HG03175 (cell line): ENCODE results near the gene PRKG2.
"Not testable (repeated sequence)": the region's sequence is repeated elsewhere in the genome, so short reads cannot be mapped to it uniquely, and the experiment has no call there.

ENCODE experiments used
- ATAC-seq: cut with Tn5 transposase; IDR thresholded peaks from one replicate; pipeline ENCODE4 v1.9.1; 2021; ENCODE audit warnings: mild to moderate bottlenecking, moderate library complexity; ENCODE audit not compliant: unreplicated experiment

Gene PRKG2, protein sequence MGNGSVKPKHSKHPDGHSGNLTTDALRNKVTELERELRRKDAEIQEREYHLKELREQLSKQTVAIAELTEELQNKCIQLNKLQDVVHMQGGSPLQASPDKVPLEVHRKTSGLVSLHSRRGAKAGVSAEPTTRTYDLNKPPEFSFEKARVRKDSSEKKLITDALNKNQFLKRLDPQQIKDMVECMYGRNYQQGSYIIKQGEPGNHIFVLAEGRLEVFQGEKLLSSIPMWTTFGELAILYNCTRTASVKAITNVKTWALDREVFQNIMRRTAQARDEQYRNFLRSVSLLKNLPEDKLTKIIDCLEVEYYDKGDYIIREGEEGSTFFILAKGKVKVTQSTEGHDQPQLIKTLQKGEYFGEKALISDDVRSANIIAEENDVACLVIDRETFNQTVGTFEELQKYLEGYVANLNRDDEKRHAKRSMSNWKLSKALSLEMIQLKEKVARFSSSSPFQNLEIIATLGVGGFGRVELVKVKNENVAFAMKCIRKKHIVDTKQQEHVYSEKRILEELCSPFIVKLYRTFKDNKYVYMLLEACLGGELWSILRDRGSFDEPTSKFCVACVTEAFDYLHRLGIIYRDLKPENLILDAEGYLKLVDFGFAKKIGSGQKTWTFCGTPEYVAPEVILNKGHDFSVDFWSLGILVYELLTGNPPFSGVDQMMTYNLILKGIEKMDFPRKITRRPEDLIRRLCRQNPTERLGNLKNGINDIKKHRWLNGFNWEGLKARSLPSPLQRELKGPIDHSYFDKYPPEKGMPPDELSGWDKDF

DNA sequence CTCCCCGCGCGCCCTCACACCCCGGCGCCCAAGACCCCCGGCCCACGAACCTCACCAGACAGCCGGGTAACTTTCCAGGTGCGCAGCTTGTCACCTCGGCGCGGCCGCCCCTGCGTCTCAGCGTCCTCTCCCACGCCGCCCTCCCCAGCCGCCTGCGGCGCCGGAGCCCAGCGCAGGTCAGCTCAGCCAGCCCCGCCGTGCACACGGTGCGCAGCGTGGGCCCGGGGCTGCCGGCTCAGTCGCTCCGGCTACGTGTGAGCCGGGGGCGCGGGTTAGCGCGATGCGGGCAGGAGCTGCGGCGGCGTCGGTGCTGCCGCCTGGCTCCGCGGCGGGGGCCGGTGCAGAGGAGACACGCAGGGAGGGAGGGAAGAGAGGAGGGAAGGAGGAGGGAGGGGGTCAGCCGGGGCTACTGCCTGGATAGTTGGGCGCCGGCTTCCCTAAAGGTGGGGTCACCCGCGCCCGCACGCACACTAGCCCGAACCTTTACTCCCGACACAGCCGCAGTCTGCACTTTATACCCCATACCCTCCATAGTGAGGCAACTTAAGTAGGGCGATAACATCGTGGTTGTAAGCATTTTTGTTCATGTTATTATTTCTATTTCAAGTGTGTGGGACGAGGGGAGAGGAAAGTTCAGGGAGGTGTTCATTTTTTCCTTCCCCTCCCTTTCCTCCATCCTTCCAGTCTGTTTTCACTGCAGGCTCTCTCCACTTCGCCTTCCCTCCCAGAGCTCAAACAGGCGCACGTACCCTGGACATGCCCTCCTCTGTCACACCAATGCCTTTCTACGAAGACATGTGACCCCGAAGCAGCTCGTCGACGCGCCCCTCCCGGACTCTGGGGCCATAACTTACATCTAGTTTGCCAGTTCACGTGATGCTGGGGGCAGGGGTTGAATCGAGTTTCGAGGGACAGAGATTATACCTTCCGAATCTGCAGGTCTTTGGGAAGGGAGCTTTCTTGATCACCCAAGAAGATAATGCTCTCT is at the start of gene PRKG2:
TSS of gene PRKG2 (minus strand) at position 342 of the 988 bp plus-strand sequence. CDS start 10,175 bp downstream, outside the sequence.
- ATAC-seq = no peak

DNA sequence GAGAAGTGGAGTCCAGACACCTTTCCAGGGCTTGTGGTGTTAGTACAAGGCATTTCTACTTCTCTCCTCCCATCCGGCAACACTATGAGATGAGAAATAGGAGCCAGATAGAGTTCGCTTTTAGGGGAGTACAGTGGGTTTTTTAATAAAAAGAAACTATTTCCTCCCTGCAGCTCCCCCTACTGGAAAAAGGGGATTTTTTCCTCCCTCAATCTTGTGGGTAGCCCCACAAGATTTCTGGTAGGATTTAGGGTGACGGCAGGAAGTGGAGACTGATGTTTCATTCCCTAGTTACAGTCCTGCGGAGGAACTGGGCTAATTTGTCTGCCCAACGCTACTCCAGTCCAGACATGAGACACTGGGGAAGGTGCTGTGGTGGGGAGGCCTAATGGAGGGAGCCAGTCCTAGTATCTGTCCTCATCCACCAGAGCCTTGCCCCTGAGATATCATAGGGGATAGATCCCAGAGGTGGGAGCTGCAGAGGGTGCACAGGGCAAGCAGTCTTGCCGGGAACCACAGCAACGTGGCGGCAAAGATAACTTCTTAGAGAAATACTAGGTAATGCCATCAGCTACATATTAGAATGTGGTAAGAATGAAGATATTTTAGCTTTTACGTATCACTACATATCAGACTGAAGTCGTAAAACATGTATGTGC is 45.5 kb upstream of the PRKG2 start:
- no peak for ATAC-seq

DNA sequence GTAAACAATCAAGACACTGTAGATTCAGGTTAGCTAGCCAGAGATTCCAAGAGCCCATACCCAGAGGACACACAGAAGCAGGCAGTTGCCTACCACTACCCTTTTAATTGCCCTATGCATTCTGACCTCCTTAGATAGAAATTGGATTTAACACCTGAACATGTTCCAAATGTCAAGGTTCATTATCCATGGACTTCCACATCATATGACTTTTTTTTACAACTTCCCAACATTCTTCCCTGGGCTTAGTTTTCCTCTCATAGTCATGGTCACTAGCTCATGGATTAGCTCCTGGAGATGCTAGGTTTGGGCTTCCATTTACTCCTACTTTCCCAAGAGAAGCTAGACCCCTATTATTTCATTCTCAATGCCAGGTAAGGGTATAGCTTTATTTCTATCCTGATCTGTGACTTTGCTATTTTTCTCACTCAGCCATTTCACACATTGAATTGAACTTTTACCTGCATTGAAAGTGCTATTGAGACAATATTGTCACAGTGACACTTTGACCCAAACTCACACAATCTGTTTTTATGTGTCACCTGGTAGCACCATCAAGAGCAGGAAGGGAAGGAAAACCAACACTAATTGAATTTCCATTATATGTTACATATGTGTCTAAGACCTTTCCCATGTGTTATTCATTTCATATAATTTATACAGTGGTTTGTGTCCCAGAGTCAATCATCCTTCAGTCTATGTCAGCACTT is 44.0 kb upstream of the PRKG2 start:
- no peak for ATAC-seq

DNA sequence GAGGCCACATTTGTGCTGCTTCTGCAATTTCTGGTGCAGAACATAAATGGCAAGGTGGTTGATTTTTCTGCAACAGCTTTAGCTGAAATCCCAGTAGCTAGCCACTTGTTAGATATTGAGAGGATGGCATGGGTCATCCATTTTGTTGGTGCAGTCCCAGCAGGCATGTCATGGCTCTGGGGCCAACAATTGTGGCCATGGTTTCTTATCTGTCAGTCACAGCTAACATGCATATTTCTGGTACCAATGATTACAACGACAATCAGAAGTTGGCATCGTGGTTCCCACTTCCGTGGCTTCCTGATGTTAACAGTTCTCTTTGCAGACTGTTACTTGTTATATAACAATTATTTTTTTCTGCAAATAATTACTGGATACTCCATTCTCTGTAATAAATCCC is 42.8 kb upstream of the PRKG2 start:
- ATAC-seq = no peak

DNA sequence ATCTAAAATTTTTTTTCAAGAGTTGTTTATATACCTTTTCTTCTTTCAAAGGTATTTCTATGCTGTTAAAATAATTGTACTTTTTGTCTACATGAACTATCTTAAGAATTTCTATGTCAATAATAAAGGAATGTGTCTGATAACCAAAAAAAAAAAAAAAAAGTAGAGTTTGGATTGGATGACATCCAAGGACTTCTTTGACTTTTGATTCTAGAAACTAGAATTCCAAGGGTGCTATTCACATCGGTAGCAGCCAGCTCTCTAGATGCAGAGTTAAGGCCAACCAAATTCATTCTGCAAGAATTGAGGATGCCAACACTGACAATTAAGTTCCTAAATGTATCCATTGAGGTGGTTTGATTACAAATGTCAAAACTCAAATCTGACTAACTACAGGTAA is 42.0 kb upstream of the PRKG2 start:
- ATAC-seq = no peak

DNA sequence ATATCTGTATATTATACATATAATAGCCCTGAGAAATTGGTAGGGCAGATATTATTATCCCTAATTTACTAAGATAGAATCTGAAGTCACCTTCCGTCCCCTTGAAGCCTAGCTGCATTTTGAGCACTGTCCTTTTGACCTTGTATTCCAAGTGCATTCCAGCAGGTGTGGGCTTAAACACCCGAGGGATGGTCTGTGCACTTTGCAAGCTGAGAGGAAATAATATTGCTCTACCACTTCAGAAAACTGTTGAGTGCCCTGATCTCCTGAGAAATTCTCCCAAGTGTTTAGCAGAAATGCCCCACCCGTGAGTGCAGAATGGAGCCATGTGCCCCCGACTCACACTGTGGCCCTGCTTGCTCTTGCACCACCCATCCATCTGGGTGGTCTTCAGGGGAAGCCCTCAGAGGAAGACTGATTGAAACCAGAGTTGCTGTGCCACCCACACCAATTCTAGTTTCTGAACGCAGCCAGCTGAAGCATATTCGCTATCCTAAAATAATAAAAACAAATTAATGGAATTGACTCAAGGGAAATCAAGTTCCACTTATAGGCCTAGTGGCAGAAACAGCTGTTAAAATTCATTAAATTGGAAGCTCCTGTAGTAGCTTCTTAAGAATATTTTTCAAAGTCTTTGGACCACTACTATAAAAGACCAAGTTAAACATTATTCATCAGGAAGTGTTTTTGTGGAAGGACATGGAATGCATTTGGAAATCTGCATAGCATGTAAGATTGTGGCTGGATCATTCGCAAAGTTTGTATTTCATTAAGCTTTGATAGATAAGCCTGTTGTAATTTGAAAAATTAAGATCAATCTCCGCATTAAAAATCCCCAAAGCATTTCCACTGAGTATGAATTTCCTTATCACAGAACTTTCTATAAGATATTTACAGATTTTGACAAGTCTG is 41.3 kb upstream of the PRKG2 start:
- ATAC-seq = no peak

DNA sequence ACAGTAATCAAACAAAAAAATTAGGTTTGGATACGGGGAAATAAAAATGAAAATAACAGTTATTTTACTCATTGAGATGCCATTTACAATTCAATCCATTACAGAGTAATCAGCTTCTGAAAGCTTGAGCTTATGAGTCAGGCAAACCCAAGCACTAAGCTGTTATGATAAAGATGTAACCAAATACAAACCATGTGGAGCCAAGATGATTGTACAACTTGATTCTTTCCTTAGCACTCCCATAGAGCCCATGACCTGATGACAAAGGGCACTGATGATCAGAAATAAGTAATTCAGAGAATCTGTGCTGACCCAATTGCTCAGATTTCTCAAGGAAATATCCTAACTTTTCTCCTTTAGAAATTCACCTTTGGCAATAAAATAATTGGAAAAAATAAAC is 40.5 kb upstream of the PRKG2 start:
- ATAC-seq = no peak

DNA sequence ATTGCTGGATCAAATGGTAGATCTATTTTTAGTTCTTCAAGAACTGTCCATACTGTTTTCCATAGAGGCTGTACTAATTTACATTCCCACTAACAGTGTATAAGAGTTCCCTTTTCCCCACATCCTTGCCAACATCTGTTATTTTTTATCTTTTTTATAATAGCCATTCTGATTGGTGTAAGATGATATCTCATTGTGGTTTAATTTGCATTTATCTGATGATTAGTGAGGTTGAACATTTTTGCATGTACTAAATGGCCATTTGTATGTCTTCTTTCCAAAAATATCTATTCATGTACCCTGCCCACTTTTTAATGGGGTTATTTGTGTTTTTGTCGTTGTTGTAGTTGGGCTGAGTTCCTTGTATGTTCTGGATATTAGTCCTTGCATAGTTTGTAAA is 35.4 kb upstream of the PRKG2 start:
- ATAC-seq = no peak

DNA sequence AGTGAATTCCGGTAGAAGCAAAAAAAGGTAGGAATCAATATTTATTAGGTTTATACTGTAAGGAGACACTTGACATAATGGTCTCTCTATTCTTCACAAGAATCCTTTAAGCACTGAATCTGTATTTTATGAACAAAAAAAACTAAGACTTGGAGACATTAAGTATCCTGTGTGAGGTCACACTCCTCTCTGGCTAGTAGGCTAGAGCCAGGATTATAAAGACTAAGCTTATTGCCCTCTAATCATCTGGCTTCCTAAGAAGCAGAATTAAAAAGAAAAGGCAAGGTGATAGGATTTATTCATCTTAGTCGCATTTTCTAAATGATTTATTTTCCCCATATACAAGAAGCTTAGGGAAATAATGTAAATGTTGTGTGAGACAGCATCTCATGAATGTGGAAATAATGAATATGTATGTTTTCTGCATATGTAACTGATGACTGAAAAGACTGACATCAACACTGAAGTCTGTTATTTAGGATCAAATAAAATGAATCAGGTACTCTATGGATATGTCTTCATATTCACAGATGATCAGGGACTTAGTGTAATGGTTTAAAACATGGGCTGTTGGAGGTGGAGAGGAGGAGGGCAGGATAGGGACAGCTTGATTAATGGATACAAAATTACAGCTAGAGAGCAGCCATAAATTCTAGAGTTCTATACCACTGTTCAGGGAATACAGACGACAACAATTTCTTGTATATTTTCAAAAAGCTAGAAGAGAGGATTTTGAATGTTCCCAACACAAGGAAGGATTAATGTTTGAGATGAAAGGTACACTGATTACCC is 30.4 kb upstream of the PRKG2 start:
- ATAC-seq = no peak

DNA sequence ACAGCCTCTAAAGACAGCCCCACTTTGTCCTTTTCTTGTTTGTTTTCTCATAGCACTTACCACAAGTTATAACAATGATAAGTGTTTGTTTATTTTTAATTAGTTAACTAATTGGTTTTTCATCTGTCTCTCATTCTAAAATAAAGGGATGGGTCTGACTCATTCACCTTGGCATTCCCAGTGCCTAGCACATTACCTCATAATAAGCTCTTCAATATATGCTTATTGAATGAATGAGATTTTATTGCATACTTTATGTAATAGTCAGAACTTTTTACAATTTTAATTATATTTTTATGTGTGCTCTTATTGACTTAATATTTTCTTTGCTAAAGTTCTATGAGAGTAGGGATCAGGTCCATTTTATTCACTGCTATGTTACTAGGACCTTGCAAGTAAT is 22.8 kb upstream of the PRKG2 start:
- ATAC-seq = no peak

DNA sequence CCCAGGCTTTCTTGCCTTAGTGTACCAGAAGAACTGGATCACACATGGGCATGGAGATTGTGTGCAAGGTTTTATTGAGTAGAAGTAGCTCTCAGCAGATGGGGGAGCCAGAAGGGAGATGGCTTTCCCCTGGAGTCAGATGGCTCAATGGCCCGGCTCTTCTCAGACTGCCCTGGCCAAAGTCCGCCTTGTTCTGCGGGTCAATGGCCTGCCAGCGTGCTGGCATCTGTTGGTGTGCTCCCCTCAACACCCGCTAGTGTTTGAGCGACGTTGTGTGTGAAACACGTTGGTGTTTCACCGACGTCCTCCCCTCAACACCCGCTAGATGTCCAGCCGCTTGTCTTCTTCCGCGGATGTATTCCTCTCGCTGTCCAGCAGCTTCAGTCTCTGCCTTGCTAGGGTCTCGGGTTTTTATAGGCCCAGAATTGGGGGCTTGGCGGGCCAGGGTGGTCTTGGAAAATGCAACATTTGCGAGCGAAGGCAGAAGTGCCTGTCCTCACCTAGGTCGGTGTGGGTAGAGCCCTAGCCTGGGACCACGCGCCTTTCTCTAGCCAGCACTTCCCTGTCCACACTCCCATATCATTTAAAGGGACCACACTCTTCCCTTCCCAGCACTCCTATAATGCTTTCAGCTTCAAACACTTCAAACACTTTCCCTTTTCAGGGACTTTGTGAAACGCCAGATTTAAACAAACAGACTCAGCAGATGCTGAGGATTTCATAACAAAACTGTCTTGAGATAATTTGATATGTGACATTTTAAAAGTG is 21.1 kb upstream of the PRKG2 start:
- ATAC-seq = no peak

DNA sequence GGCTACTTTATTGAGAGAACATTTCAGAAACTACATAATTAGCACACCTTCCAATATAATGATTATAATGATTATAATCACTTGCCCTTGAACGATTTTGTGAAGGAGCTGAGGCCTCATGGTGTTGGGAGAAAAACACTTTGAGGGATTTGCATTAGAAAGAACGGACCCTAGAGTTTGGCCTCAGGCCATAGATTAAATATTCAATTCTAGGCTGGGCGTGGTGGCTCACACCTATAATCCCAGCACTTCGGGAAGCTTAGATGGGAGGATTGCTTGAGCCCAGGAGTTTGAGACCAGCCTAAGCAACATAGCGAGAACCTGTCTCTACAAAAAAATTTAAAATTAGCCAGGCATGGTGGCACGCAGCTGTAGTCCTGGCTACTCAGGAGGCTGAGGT is 12.9 kb upstream of the PRKG2 start:
- no peak for ATAC-seq

DNA sequence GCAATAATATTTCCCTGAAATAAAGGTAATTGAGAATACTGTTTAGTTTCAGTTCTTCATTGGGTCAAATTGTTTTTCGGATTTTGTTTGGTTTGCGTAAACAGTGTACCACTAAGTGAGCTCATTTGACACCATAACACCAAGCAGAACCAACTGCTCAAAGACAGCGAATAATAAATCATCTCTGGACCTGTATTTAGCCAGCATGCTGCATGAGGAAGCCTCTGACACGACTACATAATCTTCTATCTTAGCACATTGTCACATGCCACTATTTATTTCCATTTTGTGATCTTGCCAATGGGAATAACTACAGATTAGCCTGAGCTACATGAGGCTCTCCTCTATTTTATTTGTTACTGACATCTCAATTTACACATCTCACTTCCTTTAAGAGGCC is 12.1 kb upstream of the PRKG2 start:
- no peak for ATAC-seq

DNA sequence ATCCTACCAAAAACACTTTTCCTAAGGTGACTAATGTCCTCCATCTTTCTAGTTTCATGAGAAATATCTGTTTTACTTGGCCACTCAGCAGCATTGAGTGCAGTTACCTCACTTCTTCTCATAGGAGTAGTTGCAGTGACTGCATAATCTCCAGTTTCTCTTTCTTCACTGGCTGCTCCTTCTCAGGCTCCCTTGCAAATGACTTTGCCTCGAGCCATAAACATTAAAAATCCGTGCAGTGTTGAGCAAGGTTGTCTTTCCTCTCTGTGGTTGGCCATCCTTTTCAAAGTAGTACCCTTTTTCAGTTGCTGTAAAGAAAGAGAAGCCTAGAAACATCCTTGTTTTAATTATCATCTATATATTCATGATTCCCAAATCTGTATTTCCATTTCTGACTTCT is 10.2 kb upstream of the PRKG2 start:
- ATAC-seq = no peak

DNA sequence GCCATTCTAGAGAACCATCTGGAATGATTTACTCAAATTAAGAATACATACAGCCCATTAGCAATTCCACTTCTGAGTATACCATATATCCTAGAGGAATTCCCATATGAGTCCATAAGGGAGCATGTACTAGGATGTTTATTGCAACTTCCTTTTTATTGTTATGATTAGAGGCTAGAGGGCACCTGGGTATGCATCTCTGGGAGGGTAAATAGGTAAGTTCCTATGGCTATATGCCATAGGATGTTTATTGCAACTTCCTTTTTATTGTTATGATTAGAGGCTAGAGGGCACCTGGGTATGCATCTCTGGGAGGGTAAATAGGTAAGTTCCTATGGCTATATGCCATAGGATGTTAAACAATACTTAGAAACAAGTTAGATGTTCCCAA is 7.1 kb upstream of the PRKG2 start:
- ATAC-seq = not testable (repeated sequence)

DNA sequence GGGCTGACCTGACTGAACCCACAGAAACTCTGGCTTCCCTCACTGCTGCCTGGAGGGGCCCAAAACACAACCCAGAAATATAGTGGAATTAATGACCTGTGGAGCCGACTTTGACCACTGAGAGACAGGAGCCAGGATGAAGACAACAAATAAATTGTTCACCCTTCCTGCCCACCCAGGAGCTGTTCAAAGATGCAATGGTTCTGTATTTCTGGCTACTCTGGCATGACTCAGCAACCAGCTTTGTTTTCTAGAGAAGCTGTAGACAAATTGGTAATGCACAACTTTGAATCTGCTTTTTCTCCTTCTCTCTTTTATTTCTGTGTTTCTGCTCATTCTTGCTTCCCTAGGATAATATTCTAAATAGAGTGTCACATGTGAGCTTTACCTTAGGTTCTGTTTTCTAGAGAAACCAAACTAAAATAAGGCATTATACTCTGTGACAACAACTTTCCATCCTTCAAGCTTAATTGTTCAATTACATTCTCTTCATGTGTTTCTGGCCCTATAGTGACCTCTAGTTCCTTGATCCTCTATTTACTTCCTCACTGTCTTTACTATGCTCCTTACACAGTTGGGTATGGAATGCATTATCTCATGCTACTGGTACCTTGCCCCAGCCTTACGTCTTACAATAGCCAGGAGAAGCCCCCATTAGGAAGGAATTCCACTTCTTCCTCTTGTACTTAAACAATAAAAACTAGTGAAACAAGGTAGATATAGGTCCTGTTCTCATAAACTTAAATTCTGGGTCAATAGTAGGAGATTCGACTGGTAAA is 6.5 kb upstream of the PRKG2 start:
- no peak for ATAC-seq

DNA sequence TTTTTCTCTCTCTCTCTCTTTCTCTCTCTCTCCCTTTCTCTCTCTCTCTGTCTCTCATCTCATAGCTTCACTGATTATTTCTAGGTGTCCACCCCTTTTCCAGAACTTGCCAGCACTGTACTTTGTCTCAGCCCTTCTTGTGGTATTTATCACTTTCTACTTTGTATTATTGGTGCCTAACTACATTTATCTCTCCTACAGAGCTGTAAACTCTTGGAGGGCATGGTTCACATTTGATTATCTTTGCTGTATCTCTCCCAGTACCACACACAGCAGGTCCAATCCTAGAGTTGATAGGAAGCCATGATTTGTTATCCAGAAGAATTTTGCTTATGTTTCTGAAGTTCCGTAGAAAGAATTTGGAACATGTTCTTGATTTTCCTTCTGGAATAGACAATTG is 5.2 kb upstream of the PRKG2 start:
- ATAC-seq = no peak
